ENCODE data around the gene TCP11L2. TPM values are rescaled to one million over a fixed set of nuclear protein-coding genes. Genes with fewer than 3 reads are reported as not detected.

Gene TCP11L2
- total and polyA plus RNA-seq, 8 donors: 3.5 to 24.4 (median 11.0) TPM

- intact Hi-C loops (cut with DNase I): no loop called here
- H3K27me3 ChIP-seq: no peaks in the 10 kb centered on the region
- H3K36me3 ChIP-seq: no peaks in the 10 kb centered on the region
- peak overlapping the region in 2 of 4 donors; percentile 32 to 42 for H3K27ac ChIP-seq
- TF ChIP-seq CTCF (IDR thresholded peaks at IDR 0.05): no peak
- peak overlapping the region in 1 of 4 donors; percentile 11 for H3K4me3 ChIP-seq
- DNase-seq (peak in 4 of 6 donors; percentile 32 to 57 (median 38)), ATAC-seq (peak; percentile 79 to 87 (median 84)), FAIRE-seq (peak; percentile 69)
- 17 to 21% methylated on average over 9 of the region's 9 CpGs for WGBS, 2 donors
- H3K4me1 ChIP-seq: peaks cover 7 to 19% (median 8%) of the 10 kb centered on the region in 3 donors
- no peaks in the 10 kb centered on the region for H3K9me3 ChIP-seq
Measured at GRCh38 chr12:106342397-106343213, 40.1 kb downstream of the TCP11L2 start.

- peak in 3 of 4 donors; percentile 15 to 24 (median 18) for ATAC-seq
- peak overlapping the region in 2 of 4 donors; percentile 32 to 42 for H3K27ac ChIP-seq
Measured at GRCh38 chr12:106343214-106343528, 40.6 kb downstream of the TCP11L2 start.

GRCh38 chr12:106344131-106344530, 41.6 kb downstream of the TCP11L2 start:
- 88 to 89% methylated on average over 5 of the region's 5 CpGs for WGBS, 2 donors
- H3K4me3 ChIP-seq: no peak overlapping the region
- H3K27me3 ChIP-seq: no peaks in the 10 kb centered on the region
- FAIRE-seq (no peak), ATAC-seq (no peak), DNase-seq (no peak)
- no peaks in the 10 kb centered on the region for H3K36me3 ChIP-seq
- H3K4me1 ChIP-seq: peaks cover 8 to 19% (median 13%) of the 10 kb centered on the region in 3 donors
- no peak for TF ChIP-seq CTCF (IDR thresholded peaks at IDR 0.05)
- intact Hi-C loops (cut with DNase I): no loop called here
- H3K9me3 ChIP-seq: no peaks in the 10 kb centered on the region
- H3K27ac ChIP-seq: no peak overlapping the region

More at GRCh38 chr12:106343214-106343528, 40.6 kb downstream of the TCP11L2 start:
- no peaks in the 10 kb centered on the region for H3K36me3 ChIP-seq
- intact Hi-C loops (cut with DNase I): no loop called here
- FAIRE-seq (no peak), DNase-seq (no peak)
- no peaks in the 10 kb centered on the region for H3K27me3 ChIP-seq
- no peak for TF ChIP-seq CTCF (IDR thresholded peaks at IDR 0.05)
- H3K4me3 ChIP-seq: peak overlapping the region in 1 of 4 donors; percentile 11
- H3K9me3 ChIP-seq: no peaks in the 10 kb centered on the region
- H3K4me1 ChIP-seq: peaks cover 8 to 19% (median 9%) of the 10 kb centered on the region in 3 donors
- 54 to 58% methylated on average over 2 of the region's 2 CpGs for WGBS, 2 donors

- intact Hi-C loops (cut with DNase I): no loop called here
- H3K9me3 ChIP-seq: no peaks in the 10 kb centered on the region
- H3K27me3 ChIP-seq: no peaks in the 10 kb centered on the region
- no peaks in the 10 kb centered on the region for H3K36me3 ChIP-seq
- no peak for FAIRE-seq
- peak in 1 of 6 donors; percentile 33 for DNase-seq
- H3K4me1 ChIP-seq: peaks cover 8 to 19% (median 13%) of the 10 kb centered on the region in 3 donors
- 78 to 84% methylated on average over 5 of the region's 5 CpGs for WGBS, 2 donors
- H3K27ac ChIP-seq: no peak overlapping the region
- H3K4me3 ChIP-seq: no peak overlapping the region
- no peak for TF ChIP-seq CTCF (IDR thresholded peaks at IDR 0.05)
- ATAC-seq: peak in 3 of 4 donors; percentile 52 to 77 (median 68)
Measured at GRCh38 chr12:106345746-106346145, 43.2 kb downstream of the TCP11L2 start.

GRCh38 chr12:106348411-106348810, 45.9 kb downstream of the TCP11L2 start:
- intact Hi-C loops (cut with DNase I): no loop called here
- FAIRE-seq: no peak
- no peak for TF ChIP-seq CTCF (IDR thresholded peaks at IDR 0.05)
- H3K36me3 ChIP-seq: no peaks in the 10 kb centered on the region
- no peaks in the 10 kb centered on the region for H3K27me3 ChIP-seq
- DNase-seq: no peak
- no peak for ATAC-seq
- no peaks in the 10 kb centered on the region for H3K9me3 ChIP-seq
- H3K27ac ChIP-seq: no peak overlapping the region
- H3K4me3 ChIP-seq: no peak overlapping the region
- 34 to 39% methylated on average over 4 of the region's 4 CpGs for WGBS, 2 donors
- peaks cover 0 to 5% (median 2%) of the 10 kb centered on the region in 3 donors for H3K4me1 ChIP-seq
